GM21576 (cell line): Measurements from ENCODE around the gene F11.
"Not testable (repeated sequence)": the region's sequence is repeated elsewhere in the genome, so short reads cannot be mapped to it uniquely, and the experiment has no call there.

Experiments used
- ATAC-seq: cut with Tn5 transposase; IDR thresholded peaks from one replicate; pipeline ENCODE4 v1.9.1; 2021; ENCODE audit warnings: mild to moderate bottlenecking, moderate library complexity; ENCODE audit not compliant: unreplicated experiment

F11 gene

GRCh38 chr4:186297013-186297645 is 31.1 kb downstream of the F11 start:
- ATAC-seq, result no peak

- no peak for ATAC-seq
These were observed 32.1 kb downstream of the F11 start for GRCh38 chr4:186298031-186298647.

- ATAC-seq, result no peak
These were observed 33.3 kb downstream of the F11 start for GRCh38 chr4:186299291-186299690.

GRCh38 chr4:186300659-186301390 is 34.8 kb downstream of the F11 start:
- no peak for ATAC-seq

- no peak for ATAC-seq
These were observed 38.2 kb downstream of the F11 start for GRCh38 chr4:186304216-186304615.

GRCh38 chr4:186304866-186305505 is 39.0 kb downstream of the F11 start:
- no peak for ATAC-seq

- ATAC-seq, result no peak
These were observed 41.5 kb downstream of the F11 start for GRCh38 chr4:186307497-186307896.

GRCh38 chr4:186307916-186308315 is 41.9 kb downstream of the F11 start:
- ATAC-seq, result no peak

GRCh38 chr4:186318481-186318880 is 52.5 kb downstream of the F11 start:
- no peak for ATAC-seq

- ATAC-seq, result not testable (repeated sequence)
These were observed 58.7 kb downstream of the F11 start for GRCh38 chr4:186324660-186325059.

GRCh38 chr4:186326391-186326790 is 60.4 kb downstream of the F11 start:
- no peak for ATAC-seq

GRCh38 chr4:186329372-186329771 is 63.4 kb downstream of the F11 start:
- no peak for ATAC-seq

- no peak for ATAC-seq
These were observed 64.4 kb downstream of the F11 start for GRCh38 chr4:186330368-186330767.

- ATAC-seq, result no peak
These were observed 69.8 kb downstream of the F11 start for GRCh38 chr4:186335793-186336192.
